HG03103 (cell line): ENCODE results near the gene SMOC2.

Experiments used
- ATAC-seq: cut with Tn5 transposase; IDR thresholded peaks from one replicate; pipeline ENCODE4 v1.9.1; 2021; ENCODE audit warnings: low read depth; ENCODE audit not compliant: unreplicated experiment

Gene SMOC2

GRCh38 chr6:168441434-168442391 lies 729 bp downstream of the SMOC2 start:
- no peak for ATAC-seq

GRCh38 chr6:168442646-168443045 lies 1.7 kb downstream of the SMOC2 start:
- no peak for ATAC-seq

GRCh38 chr6:168447282-168447681 lies 6.3 kb downstream of the SMOC2 start:
- no peak for ATAC-seq

GRCh38 chr6:168447700-168448099 lies 6.7 kb downstream of the SMOC2 start:
- no peak for ATAC-seq

GRCh38 chr6:168448243-168448855 lies 7.4 kb downstream of the SMOC2 start:
- ATAC-seq, result no peak

GRCh38 chr6:168450917-168451316 lies 9.9 kb downstream of the SMOC2 start:
- ATAC-seq, result no peak

- no peak for ATAC-seq
Observed at GRCh38 chr6:168451805-168452517, 11.0 kb downstream of the SMOC2 start.

- no peak for ATAC-seq
Observed at GRCh38 chr6:168452685-168453377, 11.8 kb downstream of the SMOC2 start.

GRCh38 chr6:168455847-168456530 lies 15.0 kb downstream of the SMOC2 start:
- no peak for ATAC-seq

- ATAC-seq, result no peak
Observed at GRCh38 chr6:168456907-168457652, 16.1 kb downstream of the SMOC2 start.

GRCh38 chr6:168457653-168457934 lies 16.6 kb downstream of the SMOC2 start:
- no peak for ATAC-seq

- no peak for ATAC-seq
Observed at GRCh38 chr6:168458101-168458500, 17.1 kb downstream of the SMOC2 start.

GRCh38 chr6:168459572-168459971 lies 18.6 kb downstream of the SMOC2 start:
- ATAC-seq, result no peak

GRCh38 chr6:168462289-168462853 lies 21.4 kb downstream of the SMOC2 start:
- no peak for ATAC-seq

- ATAC-seq, result no peak
Observed at GRCh38 chr6:168464546-168464945, 23.6 kb downstream of the SMOC2 start.

GRCh38 chr6:168468045-168468444 lies 27.1 kb downstream of the SMOC2 start:
- no peak for ATAC-seq

- no peak for ATAC-seq
Observed at GRCh38 chr6:168469521-168469920, 28.5 kb downstream of the SMOC2 start.

GRCh38 chr6:168469926-168470325 lies 28.9 kb downstream of the SMOC2 start:
- ATAC-seq, result no peak

GRCh38 chr6:168472363-168472762 lies 31.4 kb downstream of the SMOC2 start:
- ATAC-seq, result no peak
